GM18873 (cell line): ENCODE measurements around the gene SEMA6C.
"Not testable (repeated sequence)": the region's sequence is repeated elsewhere in the genome, so short reads cannot be mapped to it uniquely, and the experiment has no call there.

Experiments
- ATAC-seq: cut with Tn5 transposase; IDR thresholded peaks from one replicate; pipeline ENCODE4 v1.9.1; 2021; ENCODE audit warnings: mild to moderate bottlenecking, moderate library complexity, moderate number of reproducible peaks; ENCODE audit not compliant: unreplicated experiment, low FRiP score

SEMA6C gene

GRCh38 chr1:151132335-151133017 is 14.0 kb downstream of the SEMA6C start:
- ATAC-seq = no peak

DNA sequence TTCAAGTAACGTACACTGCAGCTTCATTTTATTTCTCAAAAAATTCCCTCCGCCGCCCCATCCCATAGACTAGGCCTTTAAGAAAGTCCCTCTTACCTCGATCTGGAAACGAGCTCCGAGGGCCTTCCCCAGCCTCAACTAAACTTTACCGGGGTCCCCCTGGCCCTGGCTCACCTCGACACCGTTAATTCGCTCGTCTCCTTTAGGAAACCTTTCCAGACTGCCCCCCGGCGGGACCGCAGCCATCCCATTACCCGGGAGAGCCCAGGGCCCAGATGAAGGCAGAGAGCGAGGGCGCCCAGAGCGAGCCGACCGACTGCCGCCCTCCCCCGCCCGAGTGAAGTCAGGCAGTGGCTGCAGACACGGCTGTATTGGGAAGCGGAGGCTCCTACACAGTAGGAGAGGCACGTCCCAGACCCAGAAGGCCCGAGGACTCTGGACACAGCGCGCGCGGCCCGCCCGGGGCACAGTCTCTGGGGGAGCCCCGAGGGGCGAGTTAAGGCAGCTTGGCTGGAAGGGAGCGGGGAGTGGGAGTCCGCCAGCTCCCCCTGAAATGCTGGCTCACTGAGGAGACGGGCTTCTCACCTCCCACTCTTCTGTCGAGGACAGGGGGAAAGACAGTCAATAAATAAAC is 14.6 kb downstream of the SEMA6C start:
- ATAC-seq = no peak

DNA sequence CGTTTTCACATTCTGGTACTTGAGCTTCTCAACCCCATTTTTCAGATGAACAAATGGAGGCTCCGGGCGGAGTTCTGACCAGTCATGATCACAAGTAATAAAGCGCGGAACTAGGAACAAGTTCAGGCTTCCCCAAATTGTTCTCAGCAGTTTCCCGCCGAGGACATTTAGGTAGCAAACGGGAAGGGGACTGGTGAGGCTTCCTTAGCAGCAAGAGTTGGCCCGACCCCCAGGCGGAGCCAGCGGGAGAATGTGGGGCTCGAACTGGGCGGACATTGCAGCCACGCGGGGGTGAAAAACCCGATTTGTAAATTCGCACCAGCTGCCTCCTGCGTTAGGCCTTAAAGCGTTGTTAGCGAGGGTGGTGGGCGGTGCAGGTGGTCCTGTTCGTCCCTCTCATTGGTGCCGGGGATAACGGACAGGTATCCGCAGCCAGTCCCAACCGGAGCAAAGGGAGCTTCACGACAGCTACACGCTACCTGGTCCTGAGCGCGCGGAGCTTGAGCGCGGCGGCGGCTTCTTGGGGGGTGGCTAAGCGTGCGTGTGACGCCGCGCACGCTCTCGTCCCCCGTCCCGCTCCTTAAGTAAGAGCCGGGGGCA is 15.3 kb downstream of the SEMA6C start:
- ATAC-seq = no peak

DNA sequence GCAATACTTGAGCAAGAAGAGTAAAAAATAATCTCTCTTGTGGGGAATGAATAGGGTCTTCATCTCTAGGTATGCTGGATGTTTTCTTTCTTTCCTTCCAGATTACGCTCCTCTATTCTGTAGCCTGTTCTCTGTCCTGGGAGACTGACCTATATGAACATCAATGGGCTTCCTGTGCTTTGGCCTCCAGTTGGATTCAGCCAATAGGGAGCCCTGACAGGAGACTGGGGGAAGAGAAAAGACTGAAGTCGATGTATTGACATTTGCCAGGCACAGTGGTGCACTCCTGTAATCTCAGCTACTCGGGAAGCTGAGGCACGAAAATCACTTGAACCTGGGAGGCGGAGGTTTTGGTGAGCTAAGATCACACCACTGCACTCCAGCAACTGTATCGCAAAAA is 17.6 kb downstream of the SEMA6C start:
- no peak for ATAC-seq

- ATAC-seq = no peak
Observed at GRCh38 chr1:151124763-151125403, 21.5 kb downstream of the SEMA6C start.

- no peak for ATAC-seq
Observed at GRCh38 chr1:151113877-151114276, 32.6 kb downstream of the SEMA6C start.

DNA sequence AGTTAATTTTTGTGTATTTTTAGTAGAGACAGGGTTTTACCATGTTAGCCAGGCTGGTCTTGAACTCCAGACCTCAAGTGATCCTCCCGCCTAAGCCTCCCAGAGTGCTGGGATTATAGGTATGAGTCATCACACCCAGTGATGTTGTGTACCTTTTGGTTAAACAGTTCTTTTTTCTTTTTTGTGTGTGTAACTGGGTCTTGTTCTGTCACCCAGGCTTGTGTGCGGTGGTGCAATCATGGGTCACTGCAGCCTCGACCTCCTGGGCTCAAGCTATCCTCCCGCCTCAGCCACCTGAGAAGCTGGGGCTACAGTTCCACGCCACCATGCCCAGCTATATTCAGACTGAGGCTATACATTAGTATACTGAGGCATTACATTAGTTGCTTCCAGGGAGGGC is 38.1 kb downstream of the SEMA6C start:
- ATAC-seq = no peak

DNA sequence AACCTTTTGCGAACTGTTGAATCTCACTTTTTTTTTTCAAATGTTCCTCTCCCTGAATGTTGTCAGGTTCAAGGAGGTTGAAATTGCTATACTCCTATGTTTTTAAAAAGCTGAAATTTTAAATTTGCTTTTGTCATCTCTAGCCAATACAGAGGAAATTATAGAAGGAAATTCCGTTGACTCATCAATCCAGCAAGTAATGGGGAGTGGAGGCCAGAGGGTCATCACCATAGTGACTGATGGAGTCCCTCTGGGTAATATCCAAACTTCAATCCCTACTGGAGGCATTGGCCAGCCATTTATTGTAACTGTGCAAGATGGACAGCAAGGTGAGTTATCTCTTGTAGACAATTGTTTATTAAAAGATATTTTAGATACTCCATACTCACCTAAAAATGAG is 39.5 kb downstream of the SEMA6C start:
- ATAC-seq = no peak

DNA sequence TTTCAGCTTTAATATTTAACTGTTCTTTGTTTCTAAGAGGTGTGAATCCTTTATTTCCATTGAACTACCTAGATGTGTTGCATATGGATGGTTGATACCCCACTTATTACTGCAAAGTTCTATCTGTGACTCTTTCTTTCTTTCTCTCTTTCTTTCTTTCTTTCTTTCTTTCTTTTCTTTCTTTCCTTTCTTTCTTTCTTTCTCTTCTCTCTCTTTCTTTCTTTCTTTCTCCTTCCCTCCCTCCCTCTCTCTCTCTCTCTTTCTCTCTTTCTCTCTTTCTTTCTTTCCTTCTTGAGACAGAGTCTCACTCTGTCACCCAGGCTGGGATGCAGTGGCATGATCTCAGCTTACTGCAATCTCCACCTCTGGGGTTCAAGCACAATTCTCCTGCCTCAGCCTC is 41.8 kb downstream of the SEMA6C start:
- ATAC-seq = no peak

- no peak for ATAC-seq
Observed at GRCh38 chr1:151098126-151098525, 48.3 kb downstream of the SEMA6C start.

DNA sequence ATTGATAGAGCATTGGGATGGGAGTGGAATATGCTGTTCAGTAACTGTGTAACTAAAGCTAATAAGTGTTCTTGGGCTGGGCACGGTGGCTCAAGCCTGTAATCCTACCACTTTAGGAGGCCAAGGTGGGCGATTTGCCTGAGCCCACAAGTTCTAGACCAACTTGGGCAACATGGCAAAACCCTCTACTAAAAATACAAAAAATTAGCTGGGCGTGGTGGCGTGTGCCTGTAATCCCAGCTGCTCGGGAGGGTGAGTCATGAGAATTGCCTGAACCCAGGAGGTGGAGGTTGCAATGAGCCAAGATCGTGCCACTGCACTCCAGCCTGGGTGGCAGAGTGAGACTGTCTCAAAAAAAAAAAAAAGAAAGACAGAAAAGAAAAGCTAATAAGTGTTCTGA is 49.0 kb downstream of the SEMA6C start:
- ATAC-seq = not testable (repeated sequence)

DNA sequence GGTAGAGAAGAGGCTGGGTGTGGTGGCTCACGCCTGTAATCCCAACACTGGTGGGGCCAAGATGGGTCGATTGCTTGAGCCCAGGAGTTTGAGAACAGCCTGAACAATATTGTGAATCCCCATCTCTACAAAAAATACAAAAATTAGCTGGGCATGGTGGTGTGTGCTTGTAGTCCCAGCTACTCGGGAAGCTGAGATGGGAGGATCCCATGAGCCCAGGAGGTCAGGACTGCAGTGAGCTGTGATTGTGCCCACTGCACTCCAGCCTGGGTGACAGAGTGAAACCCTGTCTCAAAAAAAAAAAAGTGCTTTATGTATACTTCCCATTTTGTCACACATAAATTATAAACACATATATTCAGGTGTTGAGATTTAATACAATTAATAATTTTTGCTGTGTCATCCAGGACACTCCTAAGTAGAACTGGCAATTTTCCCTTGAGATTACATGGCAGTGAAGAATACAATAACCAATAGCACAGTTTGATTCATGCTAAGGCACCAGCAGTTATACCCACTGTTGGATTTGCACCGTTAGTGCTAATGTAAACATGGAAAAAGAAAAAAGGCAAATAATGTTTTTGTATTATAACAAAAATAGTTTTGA is 60.4 kb downstream of the SEMA6C start:
- no peak for ATAC-seq
